HCT116 (cell line): Measurements from ENCODE around the gene RPTOR. TPM values are rescaled to one million over a fixed set of nuclear protein-coding genes. Genes with fewer than 3 reads are reported as not detected.

Experiments used
- ATAC-seq: fragments of 200-7000 bp; cut with Tn5 transposase; 2 replicates; pipeline ENCODE4 v1.9.1; 2020; ENCODE audit warnings: mild to moderate bottlenecking, moderate library complexity
- BruUV-seq: library from RNA; stranded (reverse); fragments of 400-500 nt; replicated peaks from 2 replicates; lab custom pipeline; 2021; lab: Mats Ljungman, UMichigan
- CTCF ChIA-PET: fragments of 300-600 bp; sonication (Branson Sonifier 250); formaldehyde crosslinking; loops from one replicate; lab custom pipeline; 2021; ENCODE audit warnings: antibody characterized with exemption; lab: Charles Lee
- POLR2A ChIA-PET: fragments of 300-600, 350-600 bp; sonication (Branson Sonifier 250); formaldehyde crosslinking; loops from one replicate; lab custom pipeline; 2021; ENCODE audit warnings: antibody characterized with exemption; lab: Charles Lee
- RAD21 ChIA-PET, 2 experiments: fragments of 300-600 bp; sonication (Branson Sonifier 250); formaldehyde crosslinking; loops; one replicate each; lab custom pipeline; 2023; ENCODE audit warnings: low total read pairs in 2 of 2; ENCODE audit not compliant: uncharacterized antibody in 2 of 2, unreplicated experiment in 2 of 2, low non-redundant PET in 1 of 2; lab: Charles Lee
- DNase-seq: peaks from one replicate; pipeline ENCODE4 v3.0.0-alpha.2; 2010; ENCODE audit warnings: low read depth, low spot score
- H2AFZ ChIP-seq: fragments of 200-600 bp; shearing (Covaris generic), sonication (generic); 2 replicates; pipeline ENCODE4 v1.6.1; 2017; ENCODE audit warnings: low read depth, mixed run types, mixed read lengths, antibody characterized with exemption, low read length; ENCODE audit not compliant: poor library complexity, severe bottlenecking
- H3K27ac ChIP-seq: 2 replicates; pipeline ENCODE4 v1.5.1; 2012; ENCODE audit warnings: low read depth, low read length
- H3K27me3 ChIP-seq: fragments of 200-600 bp; sonication (generic); 2 replicates; pipeline ENCODE4 v1.6.1; 2016; ENCODE audit warnings: mixed run types, low read length, mixed read lengths; ENCODE audit not compliant: insufficient read depth
- H3K36me3 ChIP-seq, 2 experiments: fragments of 200-500 bp in 1 of 2; fragments of 200-600 bp in 1 of 2; sonication (Bioruptor generic) in 1 of 2; sonication (generic) in 1 of 2; 2 replicates each; pipeline versions ENCODE4 v1.5.1 to v1.6.1; 2014 to 2016; ENCODE audit warnings: low read length in 2 of 2, inconsistent platforms in 1 of 2, mixed read lengths in 1 of 2, mixed run types in 1 of 2; ENCODE audit not compliant: insufficient read depth in 2 of 2, control insufficient read depth in 1 of 2
- H3K4me1 ChIP-seq, 2 experiments: fragments of 200-600 bp in 1 of 2; sonication (generic) in 1 of 2; 2 replicates each; pipeline versions ENCODE4 v1.5.1 to v1.6.1; 2012 to 2017; ENCODE audit warnings: low read length in 2 of 2, inconsistent platforms in 1 of 2, mild to moderate bottlenecking in 1 of 2, mixed read lengths in 1 of 2, mixed run types in 1 of 2, moderate library complexity in 1 of 2; ENCODE audit not compliant: insufficient read depth in 2 of 2, control insufficient read depth in 1 of 2
- H3K4me2 ChIP-seq: fragments of 200-600 bp; sonication (generic); 2 replicates; pipeline ENCODE4 v1.6.1; 2017; ENCODE audit warnings: mixed run types, low read length, mixed read lengths
- H3K4me3 ChIP-seq, 2 experiments: fragments of 200-600 bp in 1 of 2; sonication (generic) in 1 of 2; replicated peaks in 1 of 2; 2 replicates each; pipeline ENCODE4 v1.5.1; 2011 to 2016; ENCODE audit warnings: low read length in 2 of 2, control low read depth in 1 of 2, low read depth in 1 of 2, mild to moderate bottlenecking in 1 of 2, mixed read lengths in 1 of 2, mixed run types in 1 of 2
- H3K79me2 ChIP-seq: fragments of 200-600 bp; sonication (generic); 2 replicates; pipeline ENCODE4 v1.6.1; 2017; ENCODE audit warnings: mild to moderate bottlenecking, mixed run types, low read length, moderate library complexity, mixed read lengths; ENCODE audit not compliant: insufficient read depth
- H3K9ac ChIP-seq: fragments of 200-600 bp; sonication (generic); 2 replicates; pipeline ENCODE4 v1.6.1; 2016; ENCODE audit warnings: low read length, mixed read lengths
- H3K9me2 ChIP-seq: fragments of 200-600 bp; sonication (generic), shearing (Covaris generic); 2 replicates; pipeline ENCODE4 v1.6.1; 2017; ENCODE audit warnings: mixed run types, mild to moderate bottlenecking, moderate library complexity; ENCODE audit not compliant: insufficient read depth
- H3K9me3 ChIP-seq, 2 experiments: fragments of 200-500 bp in 1 of 2; fragments of 200-600 bp in 1 of 2; sonication (Bioruptor generic) in 1 of 2; sonication (generic) in 1 of 2; 2 replicates each; pipeline ENCODE4 v1.6.1; 2014 to 2017; ENCODE audit warnings: low read length in 2 of 2, mixed read lengths in 2 of 2, inconsistent platforms in 1 of 2, low read depth in 1 of 2, mild to moderate bottlenecking in 1 of 2, mixed run types in 1 of 2, moderate library complexity in 1 of 2; ENCODE audit not compliant: control insufficient read depth in 1 of 2, insufficient read depth in 1 of 2
- H4K20me1 ChIP-seq: fragments of 200-600 bp; sonication (generic), shearing (Covaris generic); 2 replicates; pipeline ENCODE4 v1.6.1; 2017; ENCODE audit warnings: mixed run types, mild to moderate bottlenecking, moderate library complexity; ENCODE audit not compliant: insufficient read depth
- CBX3 ChIP-seq: IDR thresholded peaks from 2 replicates; pipeline ENCODE4 v1.6.1; 2012; ENCODE audit warnings: low read depth
- ELF1 ChIP-seq: IDR thresholded peaks from 2 replicates; pipeline ENCODE4 v1.6.1; 2012; ENCODE audit warnings: low read depth, borderline replicate concordance
- EZH2 ChIP-seq: fragments of 200-600 bp; sonication (generic); IDR thresholded peaks from 2 replicates; pipeline ENCODE4 v1.6.1; 2017; ENCODE audit warnings: antibody characterized with exemption, mixed run types
- FOSL1 ChIP-seq: IDR thresholded peaks from 2 replicates; pipeline ENCODE4 v1.6.1; 2012; ENCODE audit warnings: low read depth
- POLR2A ChIP-seq: IDR thresholded peaks from 2 replicates; pipeline ENCODE4 v1.7.0; 2011; ENCODE audit warnings: borderline replicate concordance; ENCODE audit not compliant: insufficient read depth, insufficient read length; ENCODE audit errors: extremely low read depth
- SRF ChIP-seq: IDR thresholded peaks from 2 replicates; pipeline ENCODE4 v1.6.1; 2012; ENCODE audit warnings: low read depth
- TCF7L2 ChIP-seq: IDR thresholded peaks from 2 replicates; pipeline ENCODE4 v1.7.0; 2011; ENCODE audit warnings: borderline replicate concordance, inconsistent platforms; ENCODE audit not compliant: insufficient read depth, insufficient read length; ENCODE audit errors: extremely low read depth
- ZNF274 ChIP-seq: fragments of 200-500 bp; sonication (Bioruptor generic); IDR thresholded peaks from 2 replicates; pipeline ENCODE4 v1.6.1; 2014; ENCODE audit warnings: mild to moderate bottlenecking, low read depth, low read length, inconsistent platforms
- intact Hi-C: fragments of 100-400 bp; cut with micrococcal nuclease; formaldehyde crosslinking; loops from 2 replicates; pipeline ENCODE4 v1.10.0; 2022
- total RNA-seq: library from RNA; stranded (reverse); gene quantifications from one replicate; pipeline ENCODE4 v1.2.1, GENCODE V29; 2021; ENCODE audit not compliant: unreplicated experiment
- TF ChIP-seq, protein P1 (sequence below): IDR thresholded peaks from 2 replicates; pipeline ENCODE4 v1.6.1; 2012; ENCODE audit warnings: low read depth
- TF ChIP-seq, protein P2 (sequence below): IDR thresholded peaks from 2 replicates; pipeline ENCODE4 v1.6.1; 2012
- TF ChIP-seq, protein P3 (sequence below): IDR thresholded peaks from 2 replicates; pipeline ENCODE4 v1.6.1; 2011; ENCODE audit warnings: mild to moderate bottlenecking, low read length, moderate library complexity; ENCODE audit not compliant: insufficient replicate concordance; ENCODE audit errors: extremely low read depth

The RPTOR gene
- total RNA-seq, 1 experiment from 2014 or later, result 69.5 TPM

DNA sequence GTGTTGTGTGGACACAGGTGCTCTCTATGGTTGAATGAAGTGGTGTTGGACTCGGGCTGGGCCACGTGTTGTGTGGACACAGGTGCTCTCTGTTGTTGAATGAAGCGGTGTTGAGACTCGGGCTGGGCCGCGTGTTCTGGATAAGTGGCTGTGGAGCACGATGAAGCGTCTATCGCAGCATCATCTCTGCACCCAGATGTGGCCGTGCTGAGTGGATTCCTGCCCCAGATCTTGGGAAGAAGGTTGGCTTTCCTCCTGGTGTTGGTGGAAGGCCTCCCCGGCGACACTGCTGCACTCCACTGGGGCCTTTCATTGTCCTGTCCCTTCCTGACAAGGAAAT lies 69.1 kb downstream of the RPTOR start (continued):
- TF ChIP-seq, protein P1, sequence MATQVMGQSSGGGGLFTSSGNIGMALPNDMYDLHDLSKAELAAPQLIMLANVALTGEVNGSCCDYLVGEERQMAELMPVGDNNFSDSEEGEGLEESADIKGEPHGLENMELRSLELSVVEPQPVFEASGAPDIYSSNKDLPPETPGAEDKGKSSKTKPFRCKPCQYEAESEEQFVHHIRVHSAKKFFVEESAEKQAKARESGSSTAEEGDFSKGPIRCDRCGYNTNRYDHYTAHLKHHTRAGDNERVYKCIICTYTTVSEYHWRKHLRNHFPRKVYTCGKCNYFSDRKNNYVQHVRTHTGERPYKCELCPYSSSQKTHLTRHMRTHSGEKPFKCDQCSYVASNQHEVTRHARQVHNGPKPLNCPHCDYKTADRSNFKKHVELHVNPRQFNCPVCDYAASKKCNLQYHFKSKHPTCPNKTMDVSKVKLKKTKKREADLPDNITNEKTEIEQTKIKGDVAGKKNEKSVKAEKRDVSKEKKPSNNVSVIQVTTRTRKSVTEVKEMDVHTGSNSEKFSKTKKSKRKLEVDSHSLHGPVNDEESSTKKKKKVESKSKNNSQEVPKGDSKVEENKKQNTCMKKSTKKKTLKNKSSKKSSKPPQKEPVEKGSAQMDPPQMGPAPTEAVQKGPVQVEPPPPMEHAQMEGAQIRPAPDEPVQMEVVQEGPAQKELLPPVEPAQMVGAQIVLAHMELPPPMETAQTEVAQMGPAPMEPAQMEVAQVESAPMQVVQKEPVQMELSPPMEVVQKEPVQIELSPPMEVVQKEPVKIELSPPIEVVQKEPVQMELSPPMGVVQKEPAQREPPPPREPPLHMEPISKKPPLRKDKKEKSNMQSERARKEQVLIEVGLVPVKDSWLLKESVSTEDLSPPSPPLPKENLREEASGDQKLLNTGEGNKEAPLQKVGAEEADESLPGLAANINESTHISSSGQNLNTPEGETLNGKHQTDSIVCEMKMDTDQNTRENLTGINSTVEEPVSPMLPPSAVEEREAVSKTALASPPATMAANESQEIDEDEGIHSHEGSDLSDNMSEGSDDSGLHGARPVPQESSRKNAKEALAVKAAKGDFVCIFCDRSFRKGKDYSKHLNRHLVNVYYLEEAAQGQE, result no peak
- TF ChIP-seq FOSL1, result no peak
- TF ChIP-seq, protein P2, sequence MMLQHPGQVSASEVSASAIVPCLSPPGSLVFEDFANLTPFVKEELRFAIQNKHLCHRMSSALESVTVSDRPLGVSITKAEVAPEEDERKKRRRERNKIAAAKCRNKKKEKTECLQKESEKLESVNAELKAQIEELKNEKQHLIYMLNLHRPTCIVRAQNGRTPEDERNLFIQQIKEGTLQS, result no peak
- TF ChIP-seq, all 23 proteins: peak for 0

DNA sequence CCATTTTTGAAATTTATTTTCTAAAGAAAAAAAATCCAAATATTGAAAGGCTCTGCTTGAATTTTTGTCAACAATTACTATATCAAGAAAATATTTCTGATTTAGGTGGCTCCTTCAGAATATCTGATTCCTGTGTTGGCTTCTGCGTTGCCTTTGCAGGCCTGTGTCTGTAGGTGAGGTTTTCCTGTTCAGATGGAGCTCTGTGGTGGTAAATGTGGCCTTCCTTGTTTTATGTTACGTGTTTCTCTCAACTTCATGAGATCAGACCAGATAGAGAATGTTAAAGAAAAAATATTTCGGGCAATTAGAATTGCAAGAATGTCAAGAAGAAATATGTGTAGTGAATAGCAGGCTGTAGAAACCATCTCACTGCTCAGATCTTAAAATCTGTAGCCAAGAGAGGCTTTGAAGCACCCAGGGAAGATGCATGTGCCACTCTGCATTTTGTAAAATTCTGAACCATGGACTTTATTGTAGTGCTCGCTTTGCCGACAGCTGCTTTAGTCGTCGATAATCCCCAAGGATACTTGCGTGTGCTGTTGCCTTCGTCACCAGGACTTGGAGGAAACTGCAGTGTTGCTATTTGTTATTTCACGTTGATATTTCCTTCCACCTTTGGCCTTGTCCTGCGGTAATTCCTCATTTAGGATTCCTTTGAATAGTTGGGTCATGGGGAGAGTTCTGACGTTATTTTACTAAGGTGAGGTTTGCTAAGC lies 69.9 kb downstream of the RPTOR start:
- no peaks in the 10 kb centered on the region; the same call in 1 of the 2 replicates for H4K20me1 ChIP-seq
- H3K9ac ChIP-seq, result no peak overlapping the region
- H3K9me2 ChIP-seq, result no peaks in the 10 kb centered on the region
- POLR2A ChIA-PET, result no interaction called here
- CTCF ChIA-PET, result interaction anchor here (1.6 kb wide), 1 partner anchor 35 kb away, joined by 3 read pairs; no protein-coding TSS in a partner anchor
- H2AFZ ChIP-seq, result no peak overlapping the region
- no peaks in the 10 kb centered on the region; a peak in 2 of 4 replicates for H3K4me1 ChIP-seq
- intact Hi-C loops, result no loop called here
- no peaks in the 10 kb centered on the region for H3K9me3 ChIP-seq
- no peak for TF ChIP-seq TCF7L2
- no peak for TF ChIP-seq EZH2
- TF ChIP-seq, protein P3, sequence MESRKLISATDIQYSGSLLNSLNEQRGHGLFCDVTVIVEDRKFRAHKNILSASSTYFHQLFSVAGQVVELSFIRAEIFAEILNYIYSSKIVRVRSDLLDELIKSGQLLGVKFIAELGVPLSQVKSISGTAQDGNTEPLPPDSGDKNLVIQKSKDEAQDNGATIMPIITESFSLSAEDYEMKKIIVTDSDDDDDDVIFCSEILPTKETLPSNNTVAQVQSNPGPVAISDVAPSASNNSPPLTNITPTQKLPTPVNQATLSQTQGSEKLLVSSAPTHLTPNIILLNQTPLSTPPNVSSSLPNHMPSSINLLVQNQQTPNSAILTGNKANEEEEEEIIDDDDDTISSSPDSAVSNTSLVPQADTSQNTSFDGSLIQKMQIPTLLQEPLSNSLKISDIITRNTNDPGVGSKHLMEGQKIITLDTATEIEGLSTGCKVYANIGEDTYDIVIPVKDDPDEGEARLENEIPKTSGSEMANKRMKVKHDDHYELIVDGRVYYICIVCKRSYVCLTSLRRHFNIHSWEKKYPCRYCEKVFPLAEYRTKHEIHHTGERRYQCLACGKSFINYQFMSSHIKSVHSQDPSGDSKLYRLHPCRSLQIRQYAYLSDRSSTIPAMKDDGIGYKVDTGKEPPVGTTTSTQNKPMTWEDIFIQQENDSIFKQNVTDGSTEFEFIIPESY, result no peak
- no peak for TF ChIP-seq SRF
- TF ChIP-seq ELF1, result no peak
- no peak for TF ChIP-seq POLR2A
- TF ChIP-seq ZNF274, result no peak
- TF ChIP-seq CBX3, result no peak
- TF ChIP-seq FOSL1, result no peak
- TF ChIP-seq, protein P2, result no peak
- ATAC-seq (no peak), DNase-seq (no peak)
- RAD21 ChIA-PET, result no interaction called here
- H3K27me3 ChIP-seq, result no peaks in the 10 kb centered on the region
- no peak overlapping the region for H3K4me2 ChIP-seq
- H3K79me2 ChIP-seq, result no peaks in the 10 kb centered on the region; the same call in none of the 2 replicates
- no peak overlapping the region for H3K27ac ChIP-seq
- no peak overlapping the region for H3K4me3 ChIP-seq
- no peaks in the 10 kb centered on the region for H3K36me3 ChIP-seq
- no TSS peak for BruUV-seq
